PC-9 (cell line): Measurements from ENCODE around the gene MCF2L.

Experiments
- CTCF ChIP-seq: fragments of 200-600 bp; sonication (generic); conservative IDR thresholded peaks from 2 replicates; pipeline ENCODE4 v1.6.1; 2017; ENCODE audit warnings: mixed run types, antibody characterized with exemption, mild to moderate bottlenecking, moderate library complexity
- EZH2 ChIP-seq: fragments of 200-600 bp; sonication (generic); IDR thresholded peaks from 2 replicates; pipeline ENCODE4 v1.8.0; 2017; ENCODE audit warnings: antibody characterized with exemption, low read depth

GRCh38 chr13:113040597-113041292 is 71.7 kb downstream of the MCF2L start:
- TF ChIP-seq CTCF (no peak), EZH2 (no peak)
